Hepatocyte (in vitro differentiated cells): ENCODE results near the gene LRTM1. TPM values are rescaled to one million over a fixed set of nuclear protein-coding genes. Genes with fewer than 3 reads are reported as not detected.

Experiments
- DNase-seq: peaks from one replicate; pipeline ENCODE4 v3.0.0-alpha.2; 2016; ENCODE audit warnings: low spot score
- H2AFZ ChIP-seq: fragments of 200-600 bp; sonication (generic); 2 replicates; pipeline ENCODE4 v1.6.0; 2016; ENCODE audit warnings: antibody characterized with exemption, mild to moderate bottlenecking
- H3K27ac ChIP-seq: fragments of 200-600 bp; sonication (generic); 2 replicates; pipeline ENCODE4 v1.5.1; 2016; ENCODE audit warnings: mild to moderate bottlenecking
- H3K27me3 ChIP-seq: fragments of 200-600 bp; sonication (generic); 2 replicates; pipeline ENCODE4 v1.6.1; 2016
- H3K36me3 ChIP-seq: fragments of 200-600 bp; sonication (generic); replicated peaks from 2 replicates; pipeline ENCODE4 v1.5.1; 2016; ENCODE audit warnings: low read depth; ENCODE audit not compliant: insufficient read depth
- H3K4me1 ChIP-seq: fragments of 200-600 bp; sonication (generic); 2 replicates; pipeline ENCODE4 v1.5.1; 2016; ENCODE audit warnings: mild to moderate bottlenecking, moderate library complexity; ENCODE audit not compliant: insufficient read depth
- H3K4me2 ChIP-seq: fragments of 200-600 bp; sonication (generic); 2 replicates; pipeline ENCODE4 v1.6.0; 2016
- H3K4me3 ChIP-seq: fragments of 200-600 bp; sonication (generic); 2 replicates; pipeline ENCODE4 v1.5.1; 2016; ENCODE audit warnings: mild to moderate bottlenecking
- H3K79me2 ChIP-seq: fragments of 200-600 bp; sonication (generic); 2 replicates; pipeline ENCODE4 v1.6.0; 2017; ENCODE audit warnings: mild to moderate bottlenecking
- H3K9me2 ChIP-seq: fragments of 200-600 bp; sonication (generic); replicated peaks from 2 replicates; pipeline ENCODE4 v1.6.0; 2017; ENCODE audit warnings: mild to moderate bottlenecking; ENCODE audit not compliant: insufficient read depth
- H3K9me3 ChIP-seq: fragments of 200-600 bp; sonication (generic); 2 replicates; pipeline ENCODE4 v1.5.1; 2016; ENCODE audit warnings: low read depth, mild to moderate bottlenecking
- H4K20me1 ChIP-seq: fragments of 200-600 bp; sonication (generic); 2 replicates; pipeline ENCODE4 v1.6.0; 2016; ENCODE audit warnings: mild to moderate bottlenecking; ENCODE audit not compliant: insufficient read depth, poor library complexity, severe bottlenecking
- EZH2 ChIP-seq: fragments of 200-600 bp; sonication (generic); IDR thresholded peaks from 2 replicates; pipeline ENCODE4 v1.6.1; 2016; ENCODE audit warnings: antibody characterized with exemption, mild to moderate bottlenecking, borderline replicate concordance
- EZH2phosphoT487 ChIP-seq: fragments of 200-600 bp; sonication (generic); IDR thresholded peaks from one replicate; pipeline ENCODE4 v1.6.1; 2018; ENCODE audit warnings: antibody characterized with exemption, mild to moderate bottlenecking, low read depth, moderate library complexity; ENCODE audit not compliant: unreplicated experiment, severe bottlenecking
- WGBS: methylation state at CpG from one replicate; pipeline ENCODE4 v1.1.6; 2016; ENCODE audit warnings: low lambda C conversion rate; ENCODE audit errors: missing lambda C conversion rate; 5-methylcytosine and 5-hydroxymethylcytosine counted together
- polyA plus RNA-seq: library from polyadenylated mRNA; unstranded; fragments of >200 nt; fragmentation: Nextera tagmentation; extraction: Ambion mirVana; gene quantifications from 2 replicates; pipeline ENCODE4 v1.2.1, GENCODE V29; 2016
- total RNA-seq: library from RNA; depleted of rRNA; stranded (reverse); fragments of >200 nt; gene quantifications from 2 replicates; pipeline ENCODE4 v1.2.3, GENCODE V29; 2014
- TF ChIP-seq, protein P1 (sequence below): fragments of 200-600 bp; sonication (generic); IDR thresholded peaks from 2 replicates; pipeline ENCODE4 v1.5.1; 2016; ENCODE audit warnings: antibody characterized with exemption, mild to moderate bottlenecking; ENCODE audit not compliant: poor library complexity

LRTM1 gene
- total and polyA plus RNA-seq, 2 experiments from 2014 or later, result 0.23 TPM; not detected in 1

DNA sequence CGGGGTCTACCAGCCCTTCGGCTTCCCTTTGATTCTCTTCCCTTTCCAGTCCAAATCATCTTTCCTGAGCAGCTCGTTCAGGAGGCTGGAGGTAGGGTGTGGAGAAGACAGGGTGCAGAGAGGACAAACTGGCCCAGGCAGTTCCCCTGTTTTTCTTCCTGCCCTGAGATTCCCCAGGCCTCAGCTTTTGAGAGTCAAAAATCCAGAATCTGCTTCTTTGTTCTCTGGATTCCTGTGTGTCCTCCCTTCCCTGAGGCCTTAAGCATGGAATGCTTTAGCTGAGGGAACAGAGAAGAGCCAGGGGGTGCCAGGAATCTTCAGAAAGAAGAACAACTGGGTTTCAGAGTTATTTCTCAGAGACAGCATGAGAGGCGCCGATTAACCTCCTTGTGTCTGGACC, 26.7 kb upstream of the LRTM1 start:
- H3K4me1 ChIP-seq, result peaks cover 20% of the 10 kb centered on the region
- peak overlapping the region; percentile 38 for H3K27ac ChIP-seq
- H3K9me3 ChIP-seq, result no peaks in the 10 kb centered on the region
- H3K79me2 ChIP-seq, result no peaks in the 10 kb centered on the region
- H4K20me1 ChIP-seq, result no peaks in the 10 kb centered on the region
- no peak overlapping the region for H3K4me2 ChIP-seq
- no peaks in the 10 kb centered on the region for H3K27me3 ChIP-seq
- no peaks in the 10 kb centered on the region for H3K36me3 ChIP-seq
- no peaks in the 10 kb centered on the region for H3K9me2 ChIP-seq
- H3K4me3 ChIP-seq, result no peak overlapping the region
- no peak overlapping the region for H2AFZ ChIP-seq
- 76% methylated on average over 5 of the region's 5 CpGs for WGBS
- TF ChIP-seq EZH2phosphoT487, result no peak
- TF ChIP-seq, protein P1, sequence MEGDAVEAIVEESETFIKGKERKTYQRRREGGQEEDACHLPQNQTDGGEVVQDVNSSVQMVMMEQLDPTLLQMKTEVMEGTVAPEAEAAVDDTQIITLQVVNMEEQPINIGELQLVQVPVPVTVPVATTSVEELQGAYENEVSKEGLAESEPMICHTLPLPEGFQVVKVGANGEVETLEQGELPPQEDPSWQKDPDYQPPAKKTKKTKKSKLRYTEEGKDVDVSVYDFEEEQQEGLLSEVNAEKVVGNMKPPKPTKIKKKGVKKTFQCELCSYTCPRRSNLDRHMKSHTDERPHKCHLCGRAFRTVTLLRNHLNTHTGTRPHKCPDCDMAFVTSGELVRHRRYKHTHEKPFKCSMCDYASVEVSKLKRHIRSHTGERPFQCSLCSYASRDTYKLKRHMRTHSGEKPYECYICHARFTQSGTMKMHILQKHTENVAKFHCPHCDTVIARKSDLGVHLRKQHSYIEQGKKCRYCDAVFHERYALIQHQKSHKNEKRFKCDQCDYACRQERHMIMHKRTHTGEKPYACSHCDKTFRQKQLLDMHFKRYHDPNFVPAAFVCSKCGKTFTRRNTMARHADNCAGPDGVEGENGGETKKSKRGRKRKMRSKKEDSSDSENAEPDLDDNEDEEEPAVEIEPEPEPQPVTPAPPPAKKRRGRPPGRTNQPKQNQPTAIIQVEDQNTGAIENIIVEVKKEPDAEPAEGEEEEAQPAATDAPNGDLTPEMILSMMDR, result no peak
- no peak for TF ChIP-seq EZH2
- DNase-seq, result no peak

DNA sequence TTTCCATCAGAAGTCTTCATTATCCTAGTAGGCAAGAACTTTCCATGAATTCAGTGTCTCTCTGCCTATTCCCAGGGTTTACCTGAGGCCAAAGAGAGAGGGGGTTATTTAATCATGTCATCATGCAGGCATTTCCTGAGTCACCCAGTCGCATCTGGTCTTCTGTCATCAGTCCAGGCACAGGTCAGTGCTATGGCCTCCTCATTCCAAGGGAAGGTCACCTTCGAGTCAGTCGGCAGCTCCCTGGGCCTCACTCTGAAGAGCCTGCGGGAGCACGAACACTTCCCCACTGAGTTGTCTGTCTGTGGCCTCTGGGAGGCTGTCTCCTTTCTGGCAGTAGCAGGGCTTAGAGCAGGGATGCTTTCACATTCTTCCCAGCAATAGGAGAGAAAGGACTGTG, 26.2 kb upstream of the LRTM1 start:
- Histone ChIP-seq H3K36me3 (no peaks in the 10 kb centered on the region), H4K20me1 (no peaks in the 10 kb centered on the region), H3K27me3 (no peaks in the 10 kb centered on the region), H3K79me2 (no peaks in the 10 kb centered on the region), H3K9me2 (no peaks in the 10 kb centered on the region), H2AFZ (no peak overlapping the region), H3K4me3 (no peak overlapping the region), H3K9me3 (no peaks in the 10 kb centered on the region), H3K27ac (peak overlapping the region; percentile 38), H3K4me1 (peaks cover 20% of the 10 kb centered on the region), H3K4me2 (no peak overlapping the region)
- TF ChIP-seq, protein P1, result no peak
- TF ChIP-seq EZH2phosphoT487 (no peak), EZH2 (no peak)
- 28% methylated on average over 5 of the region's 5 CpGs for WGBS
- peak; percentile 56 for DNase-seq

DNA sequence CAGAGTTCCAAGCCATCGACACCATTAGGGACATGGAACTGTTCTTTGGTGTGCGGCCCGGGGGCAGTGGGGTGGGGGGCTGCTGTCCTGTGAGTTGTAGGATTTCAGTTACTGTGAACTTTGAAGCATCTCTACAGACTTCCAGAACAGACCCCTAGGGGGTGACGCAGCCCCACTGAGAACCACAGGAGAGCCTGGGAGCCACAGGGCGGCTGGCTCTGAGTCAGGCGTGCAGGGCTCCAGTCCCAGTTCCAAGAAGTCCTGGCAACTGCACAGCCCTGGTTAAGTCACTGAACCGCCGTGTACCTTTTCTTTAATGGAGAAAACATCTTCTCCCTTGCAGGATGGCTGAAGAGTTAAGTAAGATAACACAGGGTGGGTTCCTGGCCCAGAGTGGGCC, 23.5 kb upstream of the LRTM1 start:
- no peaks in the 10 kb centered on the region for H3K36me3 ChIP-seq
- no peaks in the 10 kb centered on the region for H3K79me2 ChIP-seq
- WGBS, result 39% methylated on average over 8 of the region's 8 CpGs
- no peaks in the 10 kb centered on the region for H3K9me2 ChIP-seq
- DNase-seq, result peak; percentile 86
- no peaks in the 10 kb centered on the region for H3K9me3 ChIP-seq
- no peaks in the 10 kb centered on the region for H4K20me1 ChIP-seq
- TF ChIP-seq EZH2 (no peak), EZH2phosphoT487 (no peak)
- TF ChIP-seq, protein P1, result peak; percentile 63
- H3K27ac ChIP-seq, result peak overlapping the region; percentile 58
- H3K4me3 ChIP-seq, result no peak overlapping the region
- H3K4me2 ChIP-seq, result no peak overlapping the region
- no peaks in the 10 kb centered on the region for H3K27me3 ChIP-seq
- H2AFZ ChIP-seq, result no peak overlapping the region
- peaks cover 20% of the 10 kb centered on the region for H3K4me1 ChIP-seq

DNA sequence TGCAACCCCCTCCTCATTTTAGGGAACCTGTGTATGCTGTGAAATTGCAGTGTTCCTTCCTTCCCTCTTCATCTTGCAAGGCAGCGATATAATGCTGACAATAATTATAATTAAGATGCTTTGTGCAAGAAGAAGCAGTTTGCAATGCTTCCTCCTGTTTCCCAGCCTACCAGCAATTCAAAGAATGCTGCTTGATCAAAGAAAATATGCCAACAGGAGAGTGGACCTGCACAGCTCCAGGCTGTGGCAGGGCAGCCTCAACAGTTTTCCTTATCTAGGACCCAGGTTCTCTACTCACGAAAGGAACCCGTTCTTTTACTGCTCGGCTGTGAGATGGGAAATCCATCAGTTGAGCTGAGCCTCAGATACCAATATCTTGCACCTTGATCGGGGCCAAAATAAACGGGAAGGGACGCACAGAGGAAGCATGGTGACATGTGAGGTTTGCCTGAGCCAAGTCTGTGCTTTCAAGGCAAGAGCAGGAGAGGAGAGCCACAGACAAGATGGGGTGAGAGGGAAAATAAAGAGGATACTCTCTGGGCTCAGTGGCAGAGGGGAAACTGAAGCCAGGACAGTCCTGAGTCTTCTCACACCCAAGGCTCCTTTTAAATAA, 22.6 kb upstream of the LRTM1 start:
- Histone ChIP-seq H3K9me3 (no peaks in the 10 kb centered on the region), H3K4me1 (peaks cover 20% of the 10 kb centered on the region), H3K36me3 (no peaks in the 10 kb centered on the region), H4K20me1 (no peaks in the 10 kb centered on the region), H3K4me2 (no peak overlapping the region), H3K27me3 (no peaks in the 10 kb centered on the region), H3K27ac (peak overlapping the region; percentile 58), H3K9me2 (no peaks in the 10 kb centered on the region), H3K79me2 (no peaks in the 10 kb centered on the region), H2AFZ (no peak overlapping the region), H3K4me3 (no peak overlapping the region)
- TF ChIP-seq EZH2, result no peak
- 66% methylated on average over 7 of the region's 7 CpGs for WGBS
- DNase-seq, result no peak
